Endothelial cell (in vitro differentiated cells): ENCODE results near the gene POGLUT3. TPM values are rescaled to one million over a fixed set of nuclear protein-coding genes. Genes with fewer than 3 reads are reported as not detected.

Experiments
- DNase-seq: peaks from one replicate; pipeline ENCODE4 v3.0.0; 2021; ENCODE audit warnings: low spot score
- H3K27ac Mint-ChIP-seq: one replicate; pipeline ENCODE4 v1.8.0; 2021; ENCODE audit warnings: mixed read lengths, inconsistent platforms; ENCODE audit not compliant: unreplicated experiment
- H3K27me3 Mint-ChIP-seq: one replicate; pipeline ENCODE4 v1.8.0; 2021; ENCODE audit warnings: mild to moderate bottlenecking, moderate library complexity, mixed read lengths, inconsistent platforms; ENCODE audit not compliant: unreplicated experiment
- H3K36me3 Mint-ChIP-seq: one replicate; pipeline ENCODE4 v1.8.0; 2021; ENCODE audit warnings: mild to moderate bottlenecking, low read depth, mixed read lengths, inconsistent platforms; ENCODE audit not compliant: unreplicated experiment
- H3K4me1 Mint-ChIP-seq: one replicate; pipeline ENCODE4 v1.8.0; 2021; ENCODE audit warnings: mild to moderate bottlenecking, mixed read lengths, inconsistent platforms; ENCODE audit not compliant: unreplicated experiment
- H3K4me3 Mint-ChIP-seq: one replicate; pipeline ENCODE4 v1.8.0; 2021; ENCODE audit warnings: mild to moderate bottlenecking, mixed read lengths, inconsistent platforms; ENCODE audit not compliant: unreplicated experiment
- H3K9me3 Mint-ChIP-seq: one replicate; pipeline ENCODE4 v1.8.0; 2021; ENCODE audit warnings: mixed read lengths, inconsistent platforms; ENCODE audit not compliant: unreplicated experiment
- CTCF ChIP-seq: fragments of 200-600 bp; sonication (generic); IDR thresholded peaks from one replicate; pipeline ENCODE4 v1.5.0; 2021; ENCODE audit warnings: antibody characterized with exemption; ENCODE audit not compliant: unreplicated experiment
- total RNA-seq: library from RNA; stranded (reverse); fragmentation: NEBNext Ultra II Directional; extraction: Animal tissue kit (Norgen Biotek cat#: 25700); gene quantifications from one replicate; pipeline ENCODE4 v1.2.1, GENCODE V29; 2021; ENCODE audit not compliant: unreplicated experiment

The POGLUT3 gene
- total RNA-seq, 1 donor from 2014 or later = 12.2 TPM

GRCh38 chr11:108538022-108538424, 39.8 kb upstream of the POGLUT3 start:
- H3K27ac Mint-ChIP-seq = no peak overlapping the region
- no peaks in the 10 kb centered on the region for H3K36me3 Mint-ChIP-seq
- peaks cover 5% of the 10 kb centered on the region for H3K4me1 Mint-ChIP-seq
- no peaks in the 10 kb centered on the region for H3K27me3 Mint-ChIP-seq
- no peak overlapping the region for H3K4me3 Mint-ChIP-seq
- H3K9me3 Mint-ChIP-seq = no peaks in the 10 kb centered on the region
- no peak for TF ChIP-seq CTCF
- DNase-seq = no peak

DNA sequence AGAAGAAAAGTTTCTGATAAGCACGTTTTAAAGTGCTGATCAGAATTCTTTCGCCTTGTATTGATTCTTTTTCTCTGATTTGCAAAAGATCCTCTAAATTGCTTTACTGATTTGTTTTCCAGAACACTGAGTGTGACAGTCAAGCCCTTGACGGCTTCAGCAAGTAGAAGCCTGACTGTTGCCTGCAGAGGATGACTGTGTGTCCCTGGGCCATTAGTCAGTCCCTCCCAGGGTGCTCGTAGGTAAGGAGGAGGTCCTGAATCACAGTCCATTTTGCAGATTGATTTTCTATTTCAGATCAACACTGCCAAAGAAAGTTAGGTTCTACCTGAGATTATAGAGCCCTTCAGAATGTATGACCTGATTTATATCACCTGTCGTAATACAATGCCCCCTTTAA, 38.6 kb upstream of the POGLUT3 start:
- H3K4me3 Mint-ChIP-seq = no peak overlapping the region
- H3K4me1 Mint-ChIP-seq = peaks cover 5% of the 10 kb centered on the region
- no peaks in the 10 kb centered on the region for H3K9me3 Mint-ChIP-seq
- no peak overlapping the region for H3K27ac Mint-ChIP-seq
- no peak for DNase-seq
- H3K36me3 Mint-ChIP-seq = no peaks in the 10 kb centered on the region
- H3K27me3 Mint-ChIP-seq = no peaks in the 10 kb centered on the region
- no peak for TF ChIP-seq CTCF

DNA sequence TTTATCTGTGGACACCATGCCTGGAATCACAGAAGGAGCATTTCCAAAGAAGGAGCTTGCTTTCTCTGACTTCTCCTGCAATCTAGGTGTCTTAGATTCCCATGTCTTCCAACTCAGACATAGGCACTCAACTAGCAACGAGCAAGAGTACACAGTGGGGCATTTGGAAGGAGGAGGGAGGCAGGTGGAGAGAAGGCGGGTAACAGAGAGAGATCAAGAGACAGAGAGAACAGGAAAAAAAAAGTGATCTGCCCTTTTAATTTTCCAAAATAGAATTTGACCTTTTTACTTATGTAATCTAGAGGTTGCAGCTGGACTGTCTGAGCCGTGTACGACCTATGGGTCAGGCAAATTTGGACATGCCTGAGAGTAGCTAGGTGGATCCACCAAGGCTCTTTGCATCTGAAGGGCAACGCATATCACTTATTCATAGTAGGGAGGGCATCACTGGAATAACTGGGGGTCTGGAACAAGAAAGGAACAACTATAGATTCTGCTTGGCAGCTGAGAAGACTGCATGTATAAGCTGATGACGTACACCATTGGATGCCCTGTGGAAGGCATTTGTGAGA, 37.3 kb upstream of the POGLUT3 start:
- Mint-ChIP-seq H3K27me3 (no peaks in the 10 kb centered on the region), H3K36me3 (no peaks in the 10 kb centered on the region), H3K9me3 (no peaks in the 10 kb centered on the region), H3K4me3 (no peak overlapping the region), H3K4me1 (peaks cover 5% of the 10 kb centered on the region), H3K27ac (no peak overlapping the region)
- TF ChIP-seq CTCF = no peak
- DNase-seq = no peak

- peaks cover 5% of the 10 kb centered on the region for H3K4me1 Mint-ChIP-seq
- H3K27me3 Mint-ChIP-seq = no peaks in the 10 kb centered on the region
- TF ChIP-seq CTCF = no peak
- no peak for DNase-seq
- no peaks in the 10 kb centered on the region for H3K9me3 Mint-ChIP-seq
- H3K27ac Mint-ChIP-seq = no peak overlapping the region
- no peaks in the 10 kb centered on the region for H3K36me3 Mint-ChIP-seq
- H3K4me3 Mint-ChIP-seq = no peak overlapping the region
These were observed 36.2 kb upstream of the POGLUT3 start for GRCh38 chr11:108534274-108534882.

DNA sequence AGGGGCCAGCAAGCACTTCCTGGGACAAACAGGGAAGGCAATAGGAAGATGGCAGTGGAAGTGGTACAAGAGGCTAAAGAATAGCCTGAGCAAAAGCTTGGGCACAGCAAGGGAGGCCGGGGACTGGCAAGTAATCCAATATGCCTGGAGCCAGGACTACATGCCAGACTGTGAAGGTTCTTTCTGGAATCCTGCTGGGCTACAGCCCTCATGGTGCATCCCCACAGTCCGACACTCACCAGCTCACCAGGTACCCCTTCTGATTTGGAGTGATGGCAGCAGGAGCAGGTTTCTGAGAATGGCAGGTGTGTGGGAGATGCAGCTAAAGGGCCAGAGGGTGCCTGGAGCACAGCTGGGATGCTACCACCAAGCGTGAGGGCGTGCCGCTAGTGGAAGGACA, 32.2 kb upstream of the POGLUT3 start:
- no peak overlapping the region for H3K4me3 Mint-ChIP-seq
- H3K36me3 Mint-ChIP-seq = no peaks in the 10 kb centered on the region
- H3K27ac Mint-ChIP-seq = no peak overlapping the region
- no peak for TF ChIP-seq CTCF
- no peaks in the 10 kb centered on the region for H3K9me3 Mint-ChIP-seq
- no peaks in the 10 kb centered on the region for H3K4me1 Mint-ChIP-seq
- H3K27me3 Mint-ChIP-seq = no peaks in the 10 kb centered on the region
- DNase-seq = no peak
